ENCODE measurements around the gene GRPEL2.

DNA sequence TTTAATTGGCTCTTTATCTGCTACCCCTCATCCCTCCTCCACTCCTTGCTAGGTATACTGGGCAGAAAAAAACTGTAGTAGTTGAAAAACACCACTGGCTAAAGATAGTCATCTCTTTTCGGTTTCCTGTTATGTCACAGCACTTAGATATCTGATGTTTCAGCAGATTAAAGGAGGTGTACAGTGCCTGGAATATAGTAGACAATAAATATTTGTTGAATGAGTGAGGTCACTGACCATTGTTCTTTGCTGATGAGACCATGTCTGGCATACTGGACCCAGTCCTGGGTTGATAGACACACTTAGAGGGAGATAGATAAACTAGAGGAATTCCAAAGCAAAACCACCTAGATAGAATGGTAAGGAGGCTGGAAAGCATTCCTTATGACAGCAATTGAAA lies 3.2 kb downstream of the GRPEL2 start:
- TF ChIP-seq REPIN1 (tag by site-specific recombination; IDR thresholded peaks at IDR 0.05; ENCODE audit: low read depth) (no peak), ZNF394 (tag by site-specific recombination; IDR thresholded peaks at IDR 0.05; ENCODE audit: borderline replicate concordance) (no peak), ZNF121 (tag by site-specific recombination; IDR thresholded peaks at IDR 0.05) (no peak), MEIS1 (CRISPR knock-in tag; IDR thresholded peaks at IDR 0.05; ENCODE audit: borderline replicate concordance) (no peak), ZNF292 (tag by site-specific recombination; IDR thresholded peaks at IDR 0.05; ENCODE audit: borderline replicate concordance, low read depth) (no peak), ZNF701 (tag by site-specific recombination; IDR thresholded peaks at IDR 0.05) (no peak), ZNF350 (tag by site-specific recombination; IDR thresholded peaks at IDR 0.05) (no peak), ZNF785 (tag by site-specific recombination; IDR thresholded peaks at IDR 0.05) (no peak), BCL11A (tag by site-specific recombination; IDR thresholded peaks at IDR 0.05; ENCODE audit: low read depth) (no peak), ZNF248 (tag by site-specific recombination; IDR thresholded peaks at IDR 0.05) (no peak)
- TF ChIP-seq, protein P1, sequence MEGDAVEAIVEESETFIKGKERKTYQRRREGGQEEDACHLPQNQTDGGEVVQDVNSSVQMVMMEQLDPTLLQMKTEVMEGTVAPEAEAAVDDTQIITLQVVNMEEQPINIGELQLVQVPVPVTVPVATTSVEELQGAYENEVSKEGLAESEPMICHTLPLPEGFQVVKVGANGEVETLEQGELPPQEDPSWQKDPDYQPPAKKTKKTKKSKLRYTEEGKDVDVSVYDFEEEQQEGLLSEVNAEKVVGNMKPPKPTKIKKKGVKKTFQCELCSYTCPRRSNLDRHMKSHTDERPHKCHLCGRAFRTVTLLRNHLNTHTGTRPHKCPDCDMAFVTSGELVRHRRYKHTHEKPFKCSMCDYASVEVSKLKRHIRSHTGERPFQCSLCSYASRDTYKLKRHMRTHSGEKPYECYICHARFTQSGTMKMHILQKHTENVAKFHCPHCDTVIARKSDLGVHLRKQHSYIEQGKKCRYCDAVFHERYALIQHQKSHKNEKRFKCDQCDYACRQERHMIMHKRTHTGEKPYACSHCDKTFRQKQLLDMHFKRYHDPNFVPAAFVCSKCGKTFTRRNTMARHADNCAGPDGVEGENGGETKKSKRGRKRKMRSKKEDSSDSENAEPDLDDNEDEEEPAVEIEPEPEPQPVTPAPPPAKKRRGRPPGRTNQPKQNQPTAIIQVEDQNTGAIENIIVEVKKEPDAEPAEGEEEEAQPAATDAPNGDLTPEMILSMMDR (tag by site-specific recombination; IDR thresholded peaks at IDR 0.05): no peak
- TF ChIP-seq, protein P2, sequence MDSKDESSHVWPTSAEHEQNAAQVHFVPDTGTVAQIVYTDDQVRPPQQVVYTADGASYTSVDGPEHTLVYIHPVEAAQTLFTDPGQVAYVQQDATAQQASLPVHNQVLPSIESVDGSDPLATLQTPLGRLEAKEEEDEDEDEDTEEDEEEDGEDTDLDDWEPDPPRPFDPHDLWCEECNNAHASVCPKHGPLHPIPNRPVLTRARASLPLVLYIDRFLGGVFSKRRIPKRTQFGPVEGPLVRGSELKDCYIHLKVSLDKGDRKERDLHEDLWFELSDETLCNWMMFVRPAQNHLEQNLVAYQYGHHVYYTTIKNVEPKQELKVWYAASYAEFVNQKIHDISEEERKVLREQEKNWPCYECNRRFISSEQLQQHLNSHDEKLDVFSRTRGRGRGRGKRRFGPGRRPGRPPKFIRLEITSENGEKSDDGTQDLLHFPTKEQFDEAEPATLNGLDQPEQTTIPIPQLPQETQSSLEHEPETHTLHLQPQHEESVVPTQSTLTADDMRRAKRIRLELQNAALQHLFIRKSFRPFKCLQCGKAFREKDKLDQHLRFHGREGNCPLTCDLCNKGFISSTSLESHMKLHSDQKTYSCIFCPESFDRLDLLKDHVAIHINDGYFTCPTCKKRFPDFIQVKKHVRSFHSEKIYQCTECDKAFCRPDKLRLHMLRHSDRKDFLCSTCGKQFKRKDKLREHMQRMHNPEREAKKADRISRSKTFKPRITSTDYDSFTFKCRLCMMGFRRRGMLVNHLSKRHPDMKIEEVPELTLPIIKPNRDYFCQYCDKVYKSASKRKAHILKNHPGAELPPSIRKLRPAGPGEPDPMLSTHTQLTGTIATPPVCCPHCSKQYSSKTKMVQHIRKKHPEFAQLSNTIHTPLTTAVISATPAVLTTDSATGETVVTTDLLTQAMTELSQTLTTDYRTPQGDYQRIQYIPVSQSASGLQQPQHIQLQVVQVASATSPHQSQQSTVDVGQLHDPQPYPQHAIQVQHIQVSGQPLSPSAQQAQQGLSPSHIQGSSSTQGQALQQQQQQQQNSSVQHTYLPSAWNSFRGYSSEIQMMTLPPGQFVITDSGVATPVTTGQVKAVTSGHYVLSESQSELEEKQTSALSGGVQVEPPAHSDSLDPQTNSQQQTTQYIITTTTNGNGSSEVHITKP (tag by site-specific recombination; IDR thresholded peaks at IDR 0.05): no peak
- TF ChIP-seq, protein P3, sequence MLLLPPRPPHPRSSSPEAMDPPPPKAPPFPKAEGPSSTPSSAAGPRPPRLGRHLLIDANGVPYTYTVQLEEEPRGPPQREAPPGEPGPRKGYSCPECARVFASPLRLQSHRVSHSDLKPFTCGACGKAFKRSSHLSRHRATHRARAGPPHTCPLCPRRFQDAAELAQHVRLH (tag by site-specific recombination; IDR thresholded peaks at IDR 0.05): no peak
- TF ChIP-seq, protein P4, sequence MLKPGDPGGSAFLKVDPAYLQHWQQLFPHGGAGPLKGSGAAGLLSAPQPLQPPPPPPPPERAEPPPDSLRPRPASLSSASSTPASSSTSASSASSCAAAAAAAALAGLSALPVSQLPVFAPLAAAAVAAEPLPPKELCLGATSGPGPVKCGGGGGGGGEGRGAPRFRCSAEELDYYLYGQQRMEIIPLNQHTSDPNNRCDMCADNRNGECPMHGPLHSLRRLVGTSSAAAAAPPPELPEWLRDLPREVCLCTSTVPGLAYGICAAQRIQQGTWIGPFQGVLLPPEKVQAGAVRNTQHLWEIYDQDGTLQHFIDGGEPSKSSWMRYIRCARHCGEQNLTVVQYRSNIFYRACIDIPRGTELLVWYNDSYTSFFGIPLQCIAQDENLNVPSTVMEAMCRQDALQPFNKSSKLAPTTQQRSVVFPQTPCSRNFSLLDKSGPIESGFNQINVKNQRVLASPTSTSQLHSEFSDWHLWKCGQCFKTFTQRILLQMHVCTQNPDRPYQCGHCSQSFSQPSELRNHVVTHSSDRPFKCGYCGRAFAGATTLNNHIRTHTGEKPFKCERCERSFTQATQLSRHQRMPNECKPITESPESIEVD (tag by site-specific recombination; IDR thresholded peaks at IDR 0.05): no peak
